Subcutaneous abdominal adipose tissue (tissue), 5 donors: Measurements from ENCODE around the gene RRP9.

ENCODE experiments used
- H3K27ac ChIP-seq: one replicate; pipeline ENCODE4 v1.7.0; 2013; ENCODE audit warnings: low read depth, mild to moderate bottlenecking, inconsistent platforms, low read length, moderate library complexity
- H3K27me3 ChIP-seq, 5 donors: one replicate each; pipeline ENCODE4 v1.7.0; 2013; ENCODE audit warnings: low read length in 5 of 5, inconsistent platforms in 1 of 5; ENCODE audit not compliant: control insufficient read depth in 5 of 5, insufficient read depth in 4 of 5
- H3K36me3 ChIP-seq, 5 donors: one replicate each; pipeline ENCODE4 v1.7.0; 2013; ENCODE audit warnings: low read length in 5 of 5; ENCODE audit not compliant: control insufficient read depth in 5 of 5, insufficient read depth in 5 of 5
- H3K4me1 ChIP-seq, 5 donors: one replicate each; pipeline ENCODE4 v1.7.0; 2013; ENCODE audit warnings: low read length in 5 of 5, mild to moderate bottlenecking in 3 of 5, moderate library complexity in 1 of 5; ENCODE audit not compliant: control insufficient read depth in 5 of 5, insufficient read depth in 5 of 5
- H3K4me3 ChIP-seq, 5 donors: one replicate each; pipeline ENCODE4 v1.7.0; 2013; ENCODE audit warnings: low read length in 5 of 5, low read depth in 1 of 5
- H3K9ac ChIP-seq, 5 donors: one replicate each; pipeline ENCODE4 v1.7.0; 2013; ENCODE audit warnings: low read length in 5 of 5, mild to moderate bottlenecking in 4 of 5, moderate library complexity in 3 of 5
- H3K9me3 ChIP-seq, 5 donors: one replicate each; pipeline ENCODE4 v1.7.0; 2013; ENCODE audit warnings: low read length in 5 of 5; ENCODE audit not compliant: control insufficient read depth in 5 of 5
- donor health status: healthy.
- donor health status: healthy.
- donor health status: healthy.
- donor health status: healthy.
- donor health status: healthy.

Gene RRP9

GRCh38 chr3:51946796-51947195, 5.1 kb upstream of the RRP9 start:
- H3K36me3 ChIP-seq = peaks cover 0 to 51% (median 30%) of the 10 kb centered on the region in 5 donors
- no peaks in the 10 kb centered on the region for H3K27me3 ChIP-seq
- no peak overlapping the region for H3K9ac ChIP-seq
- no peak overlapping the region for H3K27ac ChIP-seq
- no peak overlapping the region for H3K4me3 ChIP-seq
- H3K9me3 ChIP-seq = no peaks in the 10 kb centered on the region
- peaks cover 3 to 16% (median 16%) of the 10 kb centered on the region in 5 donors for H3K4me1 ChIP-seq

DNA sequence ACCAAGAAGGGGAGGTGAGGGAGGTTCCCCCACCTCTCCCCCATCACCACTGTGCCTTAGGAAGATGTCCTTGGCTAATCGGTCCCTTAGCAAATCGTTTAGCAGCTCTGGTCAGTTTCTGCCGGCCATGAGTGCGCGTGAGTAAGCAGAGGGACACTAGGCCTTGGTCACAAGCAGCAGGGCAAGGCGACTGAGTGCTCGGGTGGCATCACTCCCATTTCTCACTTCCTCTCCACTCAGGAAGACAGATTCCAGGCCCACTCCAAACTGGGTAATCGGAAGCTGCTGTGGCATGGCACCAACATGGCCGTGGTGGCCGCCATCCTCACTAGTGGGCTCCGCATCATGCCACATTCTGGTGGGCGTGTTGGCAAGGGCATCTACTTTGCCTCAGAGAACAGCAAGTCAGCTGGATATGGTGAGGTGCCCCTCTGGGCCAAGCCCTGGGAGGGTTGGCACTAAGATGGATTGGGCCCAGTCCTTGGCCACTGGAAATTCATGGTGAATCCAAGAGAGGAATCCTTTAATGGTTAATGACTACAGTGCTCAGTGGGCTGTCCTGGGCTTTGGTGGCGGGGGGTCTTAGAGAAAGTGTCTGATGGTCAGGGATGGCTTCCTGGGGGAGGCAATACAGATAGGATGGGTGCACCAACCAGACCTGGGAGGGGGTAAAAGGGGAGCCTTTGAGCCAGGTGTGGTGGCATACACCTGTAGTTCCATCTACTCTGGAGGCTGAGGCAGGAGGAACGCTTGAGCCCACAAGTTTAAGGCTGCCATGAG, 4.4 kb upstream of the RRP9 start:
- H3K36me3 ChIP-seq = peaks cover 0 to 51% (median 30%) of the 10 kb centered on the region in 5 donors
- H3K9me3 ChIP-seq = no peaks in the 10 kb centered on the region
- H3K4me1 ChIP-seq = peaks cover 4 to 22% (median 21%) of the 10 kb centered on the region in 5 donors
- H3K27ac ChIP-seq = no peak overlapping the region
- no peak overlapping the region for H3K4me3 ChIP-seq
- H3K27me3 ChIP-seq = no peaks in the 10 kb centered on the region
- H3K9ac ChIP-seq = no peak overlapping the region

DNA sequence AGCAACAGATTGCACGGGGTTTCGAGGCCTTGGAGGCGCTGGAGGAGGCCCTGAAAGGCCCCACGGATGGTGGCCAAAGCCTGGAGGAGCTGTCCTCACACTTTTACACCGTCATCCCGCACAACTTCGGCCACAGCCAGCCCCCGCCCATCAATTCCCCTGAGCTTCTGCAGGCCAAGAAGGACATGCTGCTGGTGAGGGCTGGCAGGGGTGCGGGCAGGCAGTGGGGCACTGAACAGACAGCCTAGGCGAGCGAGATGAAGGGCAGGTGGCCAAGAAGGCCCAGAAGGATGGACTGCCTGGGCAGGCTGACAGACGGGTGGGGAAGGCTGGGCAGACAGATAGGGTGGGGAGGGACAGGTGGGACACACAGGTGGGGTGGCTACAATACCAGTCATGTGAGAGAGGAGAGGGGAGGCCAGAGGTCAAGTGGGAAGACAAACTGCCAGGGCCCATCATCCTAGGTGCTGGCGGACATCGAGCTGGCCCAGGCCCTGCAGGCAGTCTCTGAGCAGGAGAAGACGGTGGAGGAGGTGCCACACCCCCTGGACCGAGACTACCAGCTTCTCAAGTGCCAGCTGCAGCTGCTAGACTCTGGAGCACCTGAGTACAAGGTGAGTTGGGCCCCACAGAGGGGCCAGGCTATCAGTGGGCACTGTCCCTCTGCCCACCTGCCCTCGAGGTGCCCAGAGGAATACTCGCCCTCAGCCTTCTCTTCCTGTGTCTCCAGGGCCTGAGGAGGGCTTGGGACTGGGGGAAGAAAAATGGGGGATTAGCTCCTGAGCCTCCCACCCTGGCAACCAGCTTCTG, 3.5 kb upstream of the RRP9 start:
- Histone ChIP-seq H3K9me3 (no peaks in the 10 kb centered on the region), H3K27me3 (no peaks in the 10 kb centered on the region), H3K27ac (no peak overlapping the region), H3K9ac (no peak overlapping the region), H3K4me1 (peaks cover 4 to 31% (median 30%) of the 10 kb centered on the region in 5 donors), H3K4me3 (no peak overlapping the region), H3K36me3 (peaks cover 0 to 51% (median 30%) of the 10 kb centered on the region in 5 donors)

DNA sequence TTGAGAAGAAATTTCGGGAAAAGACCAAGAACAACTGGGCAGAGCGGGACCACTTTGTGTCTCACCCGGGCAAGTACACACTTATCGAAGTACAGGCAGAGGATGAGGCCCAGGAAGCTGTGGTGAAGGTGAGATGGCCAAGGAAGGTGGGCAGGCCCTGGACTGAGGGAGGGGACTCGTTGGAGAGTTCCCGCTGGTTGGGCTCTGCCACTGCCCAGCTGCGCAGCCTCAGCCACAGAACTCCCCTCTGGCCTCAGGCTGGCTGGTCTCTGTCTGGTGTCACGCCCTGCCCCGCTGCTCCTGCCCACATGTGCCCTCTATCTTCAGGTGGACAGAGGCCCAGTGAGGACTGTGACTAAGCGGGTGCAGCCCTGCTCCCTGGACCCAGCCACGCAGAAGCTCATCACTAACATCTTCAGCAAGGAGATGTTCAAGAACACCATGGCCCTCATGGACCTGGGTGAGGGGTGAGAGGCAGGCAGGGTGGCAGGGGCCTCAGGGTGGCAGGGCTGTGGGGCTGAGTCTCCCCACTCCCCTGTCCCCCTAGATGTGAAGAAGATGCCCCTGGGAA, 2.8 kb upstream of the RRP9 start:
- no peaks in the 10 kb centered on the region for H3K27me3 ChIP-seq
- H3K27ac ChIP-seq = no peak overlapping the region
- H3K4me1 ChIP-seq = peaks cover 4 to 35% (median 31%) of the 10 kb centered on the region in 5 donors
- no peaks in the 10 kb centered on the region for H3K9me3 ChIP-seq
- peak overlapping the region in 1 of 5 donors; percentile 3 for H3K9ac ChIP-seq
- H3K36me3 ChIP-seq = peaks cover 0 to 47% (median 30%) of the 10 kb centered on the region in 5 donors
- no peak overlapping the region for H3K4me3 ChIP-seq

- Histone ChIP-seq H3K36me3 (peaks cover 0 to 43% (median 25%) of the 10 kb centered on the region in 5 donors), H3K9me3 (no peaks in the 10 kb centered on the region), H3K27ac (peak overlapping the region; percentile 95), H3K9ac (peak overlapping the region in 4 of 5 donors; percentile 86 to 90 (median 88)), H3K4me3 (peak overlapping the region in 3 of 5 donors; percentile 67 to 72 (median 70)), H3K4me1 (peaks cover 4 to 42% (median 31%) of the 10 kb centered on the region in 5 donors), H3K27me3 (no peaks in the 10 kb centered on the region)
These were observed 2.0 kb upstream of the RRP9 start for GRCh38 chr3:51943451-51944391.

- Histone ChIP-seq H3K4me3 (peak overlapping the region; percentile 67 to 73 (median 71)), H3K27ac (peak overlapping the region; percentile 95), H3K9ac (peak overlapping the region; percentile 86 to 90 (median 87)), H3K9me3 (no peaks in the 10 kb centered on the region), H3K4me1 (peaks cover 4 to 44% (median 31%) of the 10 kb centered on the region in 5 donors), H3K36me3 (peaks cover 0 to 42% (median 28%) of the 10 kb centered on the region in 5 donors), H3K27me3 (no peaks in the 10 kb centered on the region)
These were observed 1.1 kb upstream of the RRP9 start for GRCh38 chr3:51942603-51943450.

GRCh38 chr3:51941463-51941797, 274 bp downstream of the RRP9 start:
- peak overlapping the region; percentile 68 to 79 (median 73) for H3K4me3 ChIP-seq
- H3K9ac ChIP-seq = peak overlapping the region in 4 of 5 donors; percentile 76 to 82 (median 80)
- H3K27ac ChIP-seq = peak overlapping the region; percentile 62
- H3K36me3 ChIP-seq = peaks cover 0 to 45% (median 37%) of the 10 kb centered on the region in 5 donors
- no peaks in the 10 kb centered on the region for H3K27me3 ChIP-seq
- H3K4me1 ChIP-seq = peaks cover 4 to 44% (median 31%) of the 10 kb centered on the region in 5 donors
- H3K9me3 ChIP-seq = no peaks in the 10 kb centered on the region

DNA sequence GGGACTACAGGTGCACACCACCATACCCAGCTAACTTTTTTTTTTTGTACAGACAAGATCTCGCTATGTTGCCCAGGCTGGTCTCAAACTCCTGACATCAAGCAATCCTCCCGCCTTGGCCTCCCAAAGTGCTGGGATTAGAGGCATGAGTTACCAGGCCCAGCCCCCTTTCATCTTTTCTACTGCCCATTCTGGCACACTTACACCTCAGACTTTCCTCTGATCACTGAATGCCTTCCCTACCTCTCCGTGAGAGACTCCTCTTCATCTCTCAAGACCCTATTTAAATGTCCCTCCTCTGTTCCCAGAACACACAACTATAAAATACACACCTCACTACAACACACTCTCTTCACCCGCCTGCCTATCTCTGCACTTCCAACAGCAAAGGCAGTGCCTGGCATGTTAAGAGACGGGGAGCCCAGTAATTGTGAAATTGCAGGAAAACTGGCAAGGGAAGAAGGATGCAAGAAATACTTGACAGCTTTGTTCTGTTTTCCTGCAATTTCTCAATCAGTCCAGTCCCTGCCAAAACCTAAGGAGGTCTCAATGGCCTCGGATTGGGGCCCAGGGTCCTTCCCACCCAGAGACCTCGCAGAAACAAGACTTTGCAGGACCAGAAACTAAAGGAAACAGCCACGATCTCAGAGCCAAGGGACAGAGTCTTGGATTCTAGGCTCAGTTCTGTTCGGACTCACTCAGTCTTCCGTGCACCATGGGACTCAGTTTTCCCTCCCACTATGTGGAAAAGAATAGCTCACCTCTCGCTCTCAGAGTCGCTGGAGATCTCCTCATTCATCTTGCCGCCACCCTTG, 849 bp downstream of the RRP9 start:
- H3K4me1 ChIP-seq = peaks cover 4 to 44% (median 31%) of the 10 kb centered on the region in 5 donors
- peak overlapping the region; percentile 62 for H3K27ac ChIP-seq
- peak overlapping the region; percentile 68 to 79 (median 73) for H3K4me3 ChIP-seq
- no peaks in the 10 kb centered on the region for H3K27me3 ChIP-seq
- H3K9ac ChIP-seq = peak overlapping the region in 4 of 5 donors; percentile 76 to 82 (median 80)
- H3K36me3 ChIP-seq = peaks cover 0 to 45% (median 38%) of the 10 kb centered on the region in 5 donors
- no peaks in the 10 kb centered on the region for H3K9me3 ChIP-seq
